ENCODE data around the gene DRAM2.
A peak's percentile ranks its signal among the peaks of the same experiment; 100 is the strongest.

GRCh38 chr1:111139324-111139955 is 453 bp downstream of the DRAM2 start:
- TF ChIP-seq CTCF (IDR thresholded peaks at IDR 0.05) (no peak), TEAD4 (IDR thresholded peaks at IDR 0.05; ENCODE audit: borderline replicate concordance, insufficient read depth) (no peak), SMC3 (IDR thresholded peaks at IDR 0.05; ENCODE audit: low read depth, low read length) (no peak), YY1 (IDR thresholded peaks at IDR 0.05; ENCODE audit: low read depth) (no peak), MXI1 (IDR thresholded peaks at IDR 0.05; ENCODE audit: low read depth, low read length) (no peak), GABPA (IDR thresholded peaks at IDR 0.05; ENCODE audit: low read depth) (peak; percentile 10; the same call in 1 of the 2 replicates), FOXJ3 (CRISPR knock-in tag; IDR thresholded peaks at IDR 0.05) (no peak), NFIC (IDR thresholded peaks at IDR 0.05; ENCODE audit: borderline replicate concordance) (no peak), EP300 (IDR thresholded peaks at IDR 0.05; ENCODE audit: borderline replicate concordance in 1 of 2, low read depth in 1 of 2, low read length in 1 of 2) (no peak), TAF1 (IDR thresholded peaks at IDR 0.05; ENCODE audit: borderline replicate concordance, low read depth, low read length) (0 out of 2 replicates have a peak, but pooled peaks have one; percentile 7)

Measured in SK-N-SH (cell line).